Ishikawa (cell line): ENCODE results near the gene HTRA1.

Experiments
- MAX ChIP-seq: IDR thresholded peaks from 2 replicates; pipeline ENCODE4 v1.6.1; 2012
- RAD21 ChIP-seq: IDR thresholded peaks from 2 replicates; pipeline ENCODE4 v1.6.1; 2012; ENCODE audit warnings: low read depth

DNA sequence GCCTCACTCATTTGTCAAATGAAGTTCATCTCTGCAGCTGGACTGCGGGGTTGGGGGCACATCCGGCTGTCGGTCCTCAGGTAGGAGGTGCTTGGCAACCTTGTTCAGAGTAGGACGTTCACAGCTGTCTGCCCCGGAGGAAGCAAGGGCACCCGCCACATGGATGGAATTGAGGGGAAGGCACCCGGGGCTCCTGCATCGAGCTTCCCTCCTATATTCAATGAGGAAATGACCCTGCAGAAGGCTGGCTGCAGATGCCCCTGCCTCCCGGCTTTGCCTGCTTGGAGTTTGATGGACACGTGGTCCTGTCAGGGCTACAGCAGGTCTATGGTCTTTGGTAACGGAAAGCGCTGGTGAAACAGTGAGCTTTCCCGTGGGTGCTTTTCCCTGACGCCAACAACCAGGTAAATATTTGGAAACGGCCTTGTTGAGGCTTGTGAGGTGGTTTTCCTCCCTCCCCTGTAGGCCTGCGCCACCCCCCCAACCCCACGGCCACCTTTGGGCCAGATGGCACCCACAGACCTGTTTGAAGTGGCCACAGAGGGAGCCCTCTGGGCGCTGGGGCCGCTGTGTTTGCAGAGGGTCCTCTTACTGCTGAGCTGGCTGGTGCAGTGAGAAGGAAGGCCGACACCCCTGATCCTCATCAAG lies 32.9 kb downstream of the HTRA1 start:
- no peak for TF ChIP-seq MAX
- TF ChIP-seq RAD21 = no peak
